Kidney tubule cell (primary cell): ENCODE results near the gene GP5.

Experiments used
- DNase-seq: peaks from one replicate; pipeline ENCODE4 v3.0.0-alpha.2; 2018; ENCODE audit warnings: low spot score

The GP5 gene

DNA sequence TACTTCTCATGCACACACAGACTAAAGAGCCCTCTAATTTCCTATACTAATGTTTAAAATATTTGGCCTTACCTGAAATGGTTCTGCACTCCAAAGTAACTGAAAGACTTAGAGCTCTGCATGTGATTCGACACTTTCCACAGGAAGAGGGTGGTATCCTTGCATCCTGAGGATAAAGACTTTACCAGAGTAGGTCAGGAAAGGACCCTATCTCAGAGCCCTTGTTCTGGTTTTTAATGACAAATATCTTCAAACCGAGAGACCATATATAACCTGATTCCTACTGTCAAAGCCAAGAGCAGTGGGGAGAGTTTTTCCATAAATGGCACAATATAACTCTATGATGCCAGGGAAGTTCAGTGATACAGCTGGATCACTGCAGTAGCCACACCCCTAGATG, at the start of gene GP5:
Gene GP5 (minus strand): TSS at position 101 of the 400 bp plus-strand sequence. CDS start 984 bp downstream, outside the sequence.
- no peak for DNase-seq

DNA sequence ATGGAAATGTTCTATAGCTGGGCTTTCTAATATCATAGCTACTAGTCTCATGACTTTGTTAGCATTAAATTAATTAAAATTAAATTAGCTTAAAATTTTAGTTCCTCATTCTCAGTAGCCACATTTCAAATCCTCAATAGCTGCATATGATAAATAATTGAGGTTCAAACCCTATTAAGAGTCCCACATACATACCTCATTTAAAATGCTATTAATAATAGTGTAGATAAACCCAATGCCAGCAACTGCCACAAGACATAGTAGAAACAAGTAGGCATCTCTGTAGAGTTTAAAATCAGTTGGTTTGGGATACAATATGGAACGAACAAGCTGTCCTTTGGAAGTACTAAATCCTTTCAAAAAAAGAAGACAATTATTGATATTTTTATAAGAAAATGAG, 48.6 kb upstream of the GP5 start:
- no peak for DNase-seq

DNA sequence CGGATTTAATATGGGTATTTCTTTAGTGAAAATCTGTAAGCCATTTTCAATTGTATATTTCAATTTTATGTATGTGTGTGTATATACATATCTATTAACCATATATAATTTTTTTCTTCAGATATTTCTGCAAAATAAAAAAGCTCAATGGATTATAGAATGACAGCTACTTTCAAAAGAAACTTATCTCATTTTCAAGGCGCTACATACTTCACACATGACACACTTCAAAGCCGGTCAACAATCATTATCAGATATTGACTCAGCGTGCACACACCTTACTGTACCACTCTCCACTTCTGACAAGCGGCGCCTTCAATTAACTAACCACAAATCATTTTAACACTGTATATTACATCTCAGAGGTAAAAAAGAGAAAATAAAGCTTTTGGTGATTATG, 48.1 kb upstream of the GP5 start:
- peak; percentile 21 for DNase-seq

DNA sequence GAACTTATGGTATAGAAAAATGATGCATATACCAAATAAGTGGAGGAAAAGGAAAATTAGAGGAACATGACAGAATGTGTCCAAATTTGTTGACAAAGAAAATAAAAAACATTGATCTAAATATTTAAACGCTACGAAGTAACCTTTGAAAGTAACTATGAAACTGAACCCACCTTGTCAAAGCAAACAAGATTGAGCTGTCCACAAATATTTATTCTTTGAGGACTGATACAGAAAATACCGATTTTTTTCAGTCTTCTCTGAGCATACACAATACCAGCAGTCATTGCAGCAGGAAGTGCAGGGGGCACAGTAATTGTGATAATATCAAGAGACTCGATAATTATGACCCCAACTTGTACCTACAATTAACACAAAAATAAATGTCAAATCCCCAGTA, 47.7 kb upstream of the GP5 start:
- DNase-seq, result no peak

DNA sequence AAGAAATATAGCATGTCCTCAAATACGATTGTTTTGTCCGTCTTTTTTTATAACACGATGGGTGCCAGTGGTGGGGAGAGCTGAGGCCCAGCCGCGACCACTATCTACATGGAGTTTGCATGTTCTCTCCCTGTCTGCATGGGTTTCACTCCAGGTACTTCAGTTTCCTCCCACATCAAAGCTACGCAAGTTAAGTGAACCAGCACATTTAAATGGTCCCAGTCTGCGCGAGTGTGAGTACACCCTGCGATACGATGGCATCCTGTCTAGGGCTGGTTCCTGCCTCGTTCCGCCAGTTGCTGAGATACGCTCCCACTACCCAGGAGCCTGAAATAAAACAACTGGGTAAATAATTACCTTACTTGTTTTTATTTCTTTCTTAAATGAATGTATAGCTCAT, 47.1 kb upstream of the GP5 start:
- no peak for DNase-seq

DNA sequence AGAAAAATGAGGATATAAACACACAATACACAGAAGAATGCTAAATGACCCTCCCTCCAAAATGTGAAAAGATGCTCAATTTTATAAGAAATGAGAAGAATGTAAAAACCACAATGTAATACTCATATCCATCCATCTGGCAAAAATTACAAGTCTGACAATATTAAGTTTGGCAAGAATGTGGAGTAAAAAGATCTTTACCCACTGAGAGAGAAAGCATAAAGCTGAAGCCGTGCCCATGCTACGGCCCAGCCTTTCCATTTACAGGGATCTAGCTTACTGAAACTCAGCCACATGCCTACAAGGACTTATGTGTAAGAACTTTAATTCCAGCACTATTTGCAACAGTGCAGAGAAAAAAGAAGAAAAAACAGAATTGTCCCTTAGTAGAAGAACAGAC, 44.8 kb upstream of the GP5 start:
- DNase-seq, result no peak

DNA sequence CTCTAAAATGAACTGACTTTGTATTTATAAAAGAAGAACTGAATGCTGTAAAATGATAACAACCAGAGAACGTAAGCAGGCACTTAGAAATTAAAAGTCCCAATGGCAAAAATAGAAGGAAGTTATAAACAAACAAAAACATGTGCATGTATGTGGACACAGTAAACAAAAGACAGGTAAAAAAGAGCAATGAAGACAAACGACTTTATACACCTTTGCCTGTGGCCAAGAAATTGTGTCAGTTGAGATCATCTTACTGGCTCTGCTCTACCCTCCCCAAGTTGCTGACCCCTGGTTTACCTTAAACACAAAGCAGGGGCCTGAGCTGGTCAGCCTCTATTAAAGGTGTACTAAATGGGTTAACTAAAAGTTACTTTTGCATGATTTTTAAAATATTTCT, 41.7 kb upstream of the GP5 start:
- no peak for DNase-seq

- no peak for DNase-seq
Measured at GRCh38 chr3:194439881-194440550, 41.0 kb upstream of the GP5 start.

GRCh38 chr3:194434503-194434902, 35.4 kb upstream of the GP5 start:
- DNase-seq, result no peak

DNA sequence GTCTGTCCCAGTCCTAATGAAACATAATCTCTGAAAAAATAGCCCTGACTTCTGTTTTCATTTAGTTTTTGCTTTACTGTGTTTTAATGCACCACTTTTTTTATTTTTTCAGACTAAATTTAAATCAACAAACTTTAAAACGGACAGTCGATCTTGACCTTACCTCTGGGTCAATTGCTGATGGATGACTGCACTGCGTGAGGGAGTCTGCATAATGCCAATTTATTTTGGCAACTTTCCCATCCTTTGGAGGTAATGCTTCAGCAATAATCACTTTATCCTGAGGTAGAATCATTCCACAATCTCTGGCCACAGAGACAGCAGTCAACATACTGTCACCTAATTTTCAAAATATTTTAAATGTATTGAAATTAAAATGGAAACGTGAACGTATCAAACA, 32.5 kb upstream of the GP5 start:
- peak; percentile 45 for DNase-seq

- DNase-seq, result no peak
Measured at GRCh38 chr3:194425399-194425798, 26.3 kb upstream of the GP5 start.

DNA sequence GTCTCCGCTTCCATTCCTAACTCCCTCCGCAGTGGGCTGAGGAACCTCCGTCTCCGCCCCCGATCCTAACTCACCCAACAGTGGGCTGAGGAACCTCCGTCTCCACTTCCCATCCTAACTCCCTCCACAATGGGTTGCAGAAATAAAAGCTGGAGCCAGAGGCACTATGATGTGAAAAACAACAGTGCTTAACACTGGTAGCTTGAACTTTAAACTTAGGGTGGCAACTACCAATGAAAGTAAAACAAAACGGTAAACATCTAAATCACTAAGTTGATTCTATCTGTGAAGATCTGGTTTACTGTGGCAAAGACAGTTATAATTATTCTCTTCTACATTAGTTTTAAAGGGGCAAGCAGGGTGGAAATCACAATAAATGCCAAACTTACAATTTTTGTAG, 25.9 kb upstream of the GP5 start:
- DNase-seq, result no peak

DNA sequence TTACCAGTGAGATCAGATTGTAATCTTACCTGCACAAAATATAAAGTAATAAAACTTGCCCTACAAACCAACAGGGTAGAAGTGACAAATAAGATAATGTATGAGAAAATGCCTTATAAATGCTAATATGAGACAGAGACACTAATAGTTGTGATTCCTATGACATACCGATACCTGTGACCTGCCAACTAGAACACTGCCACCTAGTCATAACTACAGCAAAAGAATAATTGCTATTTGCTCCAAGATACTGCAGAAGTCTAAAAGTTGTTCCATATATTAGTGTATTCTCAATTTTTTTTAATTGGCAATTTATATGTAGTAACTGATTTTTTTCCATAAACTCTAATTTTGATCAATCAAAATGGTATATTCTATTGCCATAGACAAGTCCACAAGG, 25.3 kb upstream of the GP5 start:
- no peak for DNase-seq

DNA sequence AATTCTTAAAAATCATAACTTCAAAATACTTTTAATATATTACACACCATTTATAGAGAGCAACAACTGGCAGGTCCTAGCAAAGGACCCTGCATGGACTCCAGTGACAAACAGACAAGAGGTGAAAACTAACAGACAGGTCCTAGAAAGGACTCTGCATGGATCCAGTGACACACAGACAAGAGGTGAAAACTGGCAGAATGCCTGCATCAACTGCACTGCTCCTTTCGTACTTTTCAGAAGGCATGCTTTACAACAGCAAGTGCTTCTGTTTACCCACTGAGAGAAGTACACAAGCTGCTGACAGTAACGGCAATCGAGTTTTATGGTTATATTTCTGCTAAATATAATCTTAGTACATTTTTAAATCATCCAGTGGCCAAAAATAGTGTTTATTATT, 24.3 kb upstream of the GP5 start:
- DNase-seq, result no peak

DNA sequence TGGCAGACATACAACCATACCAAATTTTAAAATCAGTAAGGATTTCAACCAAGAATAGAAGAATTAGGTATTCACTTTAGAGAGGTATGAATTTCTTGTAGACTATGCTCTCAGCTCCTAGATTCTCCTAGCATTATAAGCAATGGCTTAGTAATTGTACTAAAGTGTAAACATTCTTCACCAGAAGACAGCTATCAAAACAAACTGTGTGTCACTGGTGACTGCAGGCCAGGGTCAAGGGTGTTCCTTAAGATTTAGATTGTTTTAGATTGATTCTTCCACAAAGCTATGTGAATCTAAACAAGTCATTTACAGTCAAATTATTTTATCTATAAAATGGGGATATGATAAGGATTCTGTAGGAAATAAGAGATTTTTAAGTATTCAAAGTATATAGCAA, 23.1 kb upstream of the GP5 start:
- no peak for DNase-seq

- DNase-seq, result no peak
Measured at GRCh38 chr3:194418671-194419070, 19.6 kb upstream of the GP5 start.

GRCh38 chr3:194407423-194407822, 8.4 kb upstream of the GP5 start:
- peak; percentile 49 for DNase-seq

- no peak for DNase-seq
Measured at GRCh38 chr3:194405766-194406165, 6.7 kb upstream of the GP5 start.

DNA sequence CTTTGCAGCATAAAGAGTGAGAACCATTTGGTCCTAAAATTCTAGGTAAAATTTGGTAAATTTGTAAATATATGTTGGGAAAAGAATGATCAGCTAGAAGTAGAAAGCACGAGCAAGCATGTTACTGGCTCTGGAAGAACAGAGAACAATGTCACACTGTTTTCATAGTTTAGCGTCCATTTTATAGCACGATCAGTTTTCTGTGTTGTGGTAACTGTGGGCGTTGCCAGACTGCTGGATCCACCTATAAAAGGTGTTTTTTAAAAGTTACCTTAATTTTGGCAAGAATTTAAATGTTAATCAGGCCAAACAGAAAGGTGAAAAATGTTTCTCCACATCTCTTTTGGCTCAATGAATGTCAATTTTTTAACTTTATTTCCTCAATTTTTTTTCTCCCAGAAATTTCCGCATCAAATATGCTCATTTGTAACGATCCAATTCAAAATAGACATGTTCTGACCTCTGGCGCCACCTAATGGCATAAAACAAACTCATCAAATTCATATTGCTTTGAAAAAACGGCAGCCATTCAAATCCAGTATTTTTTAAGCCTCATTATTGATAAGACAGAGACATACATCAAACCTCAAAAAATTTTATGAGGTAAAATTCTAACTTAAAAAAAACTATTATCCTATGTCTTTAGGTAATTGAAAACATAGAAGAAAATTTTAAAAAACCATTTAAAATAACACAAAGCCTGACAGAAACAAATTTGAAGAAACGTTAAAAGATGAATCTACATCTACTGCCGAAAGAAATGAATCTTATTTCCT, 5.5 kb upstream of the GP5 start:
- peak; percentile 61 for DNase-seq

DNA sequence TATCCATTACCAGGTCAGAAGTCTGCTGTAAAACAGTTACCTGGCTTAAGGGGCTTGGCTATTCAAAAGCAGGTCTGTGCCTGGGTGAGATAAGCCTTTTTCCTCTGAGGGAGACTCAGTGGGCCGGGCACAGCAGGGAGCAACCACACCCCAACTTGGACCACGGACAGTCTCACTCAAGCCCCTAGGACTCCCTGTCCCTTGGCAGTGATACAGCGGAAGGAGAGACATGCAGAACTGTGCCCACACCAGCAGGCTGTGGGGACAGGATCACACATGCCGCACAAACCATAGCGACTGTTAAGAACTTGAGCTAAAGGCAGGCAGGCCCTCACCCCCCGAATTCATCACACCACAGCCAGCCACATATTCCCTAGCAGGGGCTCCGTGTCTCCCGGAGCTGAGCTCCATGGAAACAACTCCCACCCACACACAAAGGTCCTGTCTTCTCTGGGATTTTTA, 2.8 kb upstream of the GP5 start:
- DNase-seq, result no peak

GRCh38 chr3:194401346-194401745, 2.3 kb upstream of the GP5 start:
- DNase-seq, result no peak

GRCh38 chr3:194399874-194400411, 877 bp upstream of the GP5 start:
- no peak for DNase-seq

DNA sequence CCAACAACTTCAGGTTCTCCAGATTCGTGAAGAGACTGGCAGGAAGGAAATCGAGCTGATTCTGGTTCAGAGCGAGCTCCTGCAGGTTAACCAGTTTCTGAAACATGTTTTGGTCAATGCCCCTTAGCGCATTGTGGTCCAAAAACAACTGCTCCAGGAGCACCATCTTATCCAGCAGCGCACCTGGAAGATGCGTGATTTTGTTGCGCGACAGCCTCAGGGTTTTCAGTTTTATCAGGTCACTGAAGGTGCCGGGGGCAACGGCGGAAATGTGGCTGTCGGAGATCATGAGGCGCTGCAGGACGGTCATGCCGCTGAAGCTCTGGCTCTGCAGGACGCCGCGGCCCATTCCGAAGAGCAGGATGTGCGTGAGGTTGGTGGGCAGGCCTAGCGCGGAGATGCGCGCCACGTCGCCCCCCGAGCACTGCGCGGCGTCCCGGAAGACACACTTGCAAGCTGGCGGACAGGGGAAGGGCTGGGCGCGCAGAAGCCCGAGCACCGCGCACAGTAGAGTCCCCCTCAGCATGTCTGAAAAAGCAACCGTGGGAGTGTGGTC, 1.2 kb downstream of the GP5 start:
- DNase-seq, result no peak
